T-helper 2 cell treated with Interferon-gamma antibody and Interleukin-4, amounts not matched to agents 100 ng/mL and 5 ng/mL, for 36 hours (primary cell): ENCODE data around the gene HNRNPH2. TPM values are rescaled to one million over a fixed set of nuclear protein-coding genes. Genes with fewer than 3 reads are reported as not detected.

Source experiments
- intact Hi-C: fragments of 100-400 bp; cut with micrococcal nuclease; formaldehyde crosslinking; loops from one replicate; pipeline ENCODE4 v1.15.1; 2023
- total RNA-seq: library from RNA; stranded (reverse); gene quantifications from 2 replicates; pipeline ENCODE4 v1.2.3, GENCODE V29; 2022

The HNRNPH2 gene, protein sequence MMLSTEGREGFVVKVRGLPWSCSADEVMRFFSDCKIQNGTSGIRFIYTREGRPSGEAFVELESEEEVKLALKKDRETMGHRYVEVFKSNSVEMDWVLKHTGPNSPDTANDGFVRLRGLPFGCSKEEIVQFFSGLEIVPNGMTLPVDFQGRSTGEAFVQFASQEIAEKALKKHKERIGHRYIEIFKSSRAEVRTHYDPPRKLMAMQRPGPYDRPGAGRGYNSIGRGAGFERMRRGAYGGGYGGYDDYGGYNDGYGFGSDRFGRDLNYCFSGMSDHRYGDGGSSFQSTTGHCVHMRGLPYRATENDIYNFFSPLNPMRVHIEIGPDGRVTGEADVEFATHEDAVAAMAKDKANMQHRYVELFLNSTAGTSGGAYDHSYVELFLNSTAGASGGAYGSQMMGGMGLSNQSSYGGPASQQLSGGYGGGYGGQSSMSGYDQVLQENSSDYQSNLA
- 41.5 and 42.2 TPM in 2 replicates for total RNA-seq

- intact Hi-C loops: loop anchor here (1.0 to 2.0 kb wide), 3 partner anchors 10 to 59 kb away; partner anchors contain the start of genes RPL36A and TIMM8A
These were observed at the start of gene HNRNPH2, which contains the start of gene GLA for GRCh38 chrX:101407748-101408531. Gene HNRNPH2 (plus strand): TSS chrX:101408222. CDS start chrX:101411989, 3,767 bp downstream. Gene GLA (minus strand): TSS chrX:101407925. CDS start chrX:101407903, 22 bp downstream.

GRCh38 chrX:101359966-101360365 is 48.1 kb upstream of the HNRNPH2 start:
- intact Hi-C loops: no loop called here

GRCh38 chrX:101360390-101360789 is 47.6 kb upstream of the HNRNPH2 start:
- intact Hi-C loops: no loop called here

GRCh38 chrX:101362116-101362515 is 45.9 kb upstream of the HNRNPH2 start:
- intact Hi-C loops: no loop called here

DNA sequence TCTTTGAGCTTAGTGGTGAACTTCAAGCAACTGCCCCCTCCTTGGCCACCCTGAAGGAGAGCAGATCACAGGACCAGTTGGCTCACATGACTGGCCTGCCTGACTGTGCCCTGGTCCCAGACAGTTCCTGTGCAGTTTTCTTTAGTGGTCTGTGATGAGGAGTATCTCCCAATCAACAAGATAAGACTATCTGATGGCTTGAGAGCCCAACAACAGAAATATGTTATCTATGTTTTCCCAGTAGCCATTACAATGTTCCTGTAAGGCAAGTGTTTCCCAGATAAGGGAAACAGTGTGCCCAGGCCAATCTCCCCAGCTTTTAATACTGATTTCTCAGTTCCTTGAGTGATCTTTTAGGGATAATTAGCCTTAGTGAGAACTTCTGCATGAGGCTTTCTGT is 45.3 kb upstream of the HNRNPH2 start:
- intact Hi-C loops: no loop called here

DNA sequence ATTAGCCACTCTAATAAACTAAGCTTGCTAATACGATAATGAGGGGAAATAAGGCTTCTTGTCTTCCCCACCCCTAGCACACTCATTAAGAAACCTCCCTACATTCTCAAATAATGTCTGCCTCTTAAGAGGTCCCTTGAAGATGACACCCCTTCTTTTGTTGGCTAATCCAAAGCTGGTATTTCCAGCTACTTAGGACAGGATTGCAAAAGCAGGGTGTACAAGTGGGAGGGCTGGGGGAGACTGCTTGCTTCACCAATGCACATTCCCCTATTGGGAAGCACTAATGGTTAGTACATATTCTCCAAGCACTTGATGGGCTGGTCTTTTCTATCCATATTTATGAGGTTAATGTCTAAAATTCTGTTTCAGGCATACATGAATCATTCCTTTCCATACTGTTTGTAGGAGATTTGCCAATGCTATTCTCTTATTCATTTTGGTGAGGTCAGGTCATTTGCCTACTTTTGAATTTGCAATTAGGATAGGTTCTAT is 42.7 kb upstream of the HNRNPH2 start:
- intact Hi-C loops: no loop called here

DNA sequence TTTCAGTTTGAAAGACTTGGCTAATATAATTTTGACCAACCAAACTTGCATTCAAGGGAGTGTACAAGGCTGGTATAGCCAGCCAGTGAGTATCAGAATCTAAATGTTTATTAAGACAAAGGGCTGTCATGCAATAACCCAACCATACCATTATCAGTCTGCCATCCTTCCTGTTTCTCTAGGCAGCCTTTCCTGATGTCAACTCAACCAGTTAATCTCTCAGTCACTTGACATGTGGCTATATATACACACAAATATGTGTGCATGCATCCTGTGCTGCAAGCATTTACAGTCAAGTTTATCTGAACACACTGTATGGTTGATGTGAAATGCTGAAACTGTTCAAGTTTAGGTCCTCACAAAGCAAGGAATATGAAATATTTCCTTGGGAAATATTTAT is 39.2 kb upstream of the HNRNPH2 start:
- intact Hi-C loops: no loop called here

DNA sequence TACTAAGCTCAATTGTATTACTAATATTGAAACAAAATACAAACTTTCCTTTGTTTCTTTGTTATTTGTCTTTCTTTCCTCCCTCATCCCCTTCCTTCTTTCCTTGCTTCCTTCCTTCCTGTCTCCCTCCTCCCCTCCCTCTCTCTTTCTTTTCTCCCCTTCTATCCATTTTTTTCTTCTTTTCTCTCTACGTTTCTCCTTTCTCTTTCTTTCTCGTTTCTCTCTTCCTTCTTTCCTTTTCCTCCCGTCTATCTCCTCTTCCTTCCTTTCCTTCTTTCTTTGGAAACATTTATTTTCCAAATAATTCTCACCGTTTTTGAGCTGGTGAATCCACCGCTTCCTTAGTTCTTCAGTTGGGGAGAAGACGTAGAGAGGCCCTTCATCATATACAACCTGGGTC is 38.3 kb upstream of the HNRNPH2 start:
- intact Hi-C loops: no loop called here

DNA sequence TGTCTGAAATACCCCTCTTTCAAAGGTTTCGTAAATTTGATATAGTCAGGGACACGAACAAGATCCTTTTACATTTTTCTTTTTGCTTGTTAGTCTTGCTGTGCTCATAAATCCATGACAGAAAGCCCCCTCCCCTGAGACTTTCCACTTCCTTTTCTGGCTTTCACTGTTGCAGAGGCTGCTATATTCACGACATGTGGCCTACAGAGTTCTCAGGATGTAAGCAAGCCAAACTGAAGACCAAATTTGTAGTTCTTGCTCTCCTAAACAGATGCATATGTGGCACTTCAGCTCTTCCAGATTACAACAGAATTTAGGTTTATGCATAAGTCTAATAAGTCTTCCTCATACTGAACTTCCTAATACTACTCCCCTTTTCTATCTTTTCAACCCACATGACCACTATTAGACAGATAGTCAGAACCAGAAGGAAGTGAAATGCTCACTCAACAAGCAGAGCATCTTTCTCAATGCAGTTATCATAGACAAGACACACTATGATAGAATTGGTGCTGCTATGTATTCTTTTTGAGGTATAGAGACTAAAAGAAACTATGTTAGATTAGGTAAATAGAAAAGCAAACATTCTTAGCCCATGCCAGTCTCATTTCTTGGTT is 37.0 kb upstream of the HNRNPH2 start:
- intact Hi-C loops: no loop called here

DNA sequence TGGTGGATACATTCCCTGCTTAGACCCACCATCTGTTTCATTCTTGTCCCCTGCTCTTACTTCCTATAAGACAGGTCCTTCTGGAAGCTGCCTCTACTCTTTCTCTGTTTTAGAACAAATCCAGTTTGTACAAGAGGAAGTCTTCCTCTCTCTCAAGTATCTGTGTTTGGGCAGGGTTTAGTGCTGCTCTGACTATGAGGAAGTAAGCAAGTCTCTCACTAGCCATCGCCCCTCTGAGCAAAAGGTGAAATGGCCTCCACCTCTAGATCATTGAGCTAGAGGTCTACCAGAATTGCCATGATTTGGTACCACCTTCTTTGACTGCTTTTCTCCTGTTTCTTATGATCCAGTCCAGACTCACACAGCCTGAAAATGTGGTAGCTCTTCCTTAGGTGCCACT is 30.5 kb upstream of the HNRNPH2 start:
- intact Hi-C loops: no loop called here

GRCh38 chrX:101383679-101384205 is 24.3 kb upstream of the HNRNPH2 start:
- intact Hi-C loops: no loop called here

GRCh38 chrX:101385026-101385684 is 22.9 kb upstream of the HNRNPH2 start:
- intact Hi-C loops: no loop called here

GRCh38 chrX:101385795-101386541 is 22.1 kb upstream of the HNRNPH2 start, which contains the start of gene BTK:
Gene BTK (minus strand): TSS chrX:101386191. CDS start chrX:101375284, 10,907 bp downstream.
- intact Hi-C loops: no loop called here

DNA sequence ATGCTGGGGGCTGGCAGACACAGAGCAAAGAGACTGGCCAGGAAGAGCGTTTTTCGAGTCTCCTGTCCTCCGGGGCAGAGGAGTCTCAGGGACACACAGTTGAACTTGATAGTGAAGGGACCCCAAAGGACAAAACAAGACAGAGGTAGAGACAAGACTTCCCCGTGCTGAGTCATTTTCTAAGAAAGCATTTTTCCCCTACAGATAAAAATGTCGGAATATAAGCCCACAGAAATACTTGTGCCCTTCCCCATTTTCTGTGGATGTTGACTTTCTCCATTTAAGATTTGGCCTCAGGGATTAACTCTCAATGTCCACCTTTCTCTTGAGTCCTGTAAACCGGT is 21.5 kb upstream of the HNRNPH2 start:
- intact Hi-C loops: no loop called here

- intact Hi-C loops: no loop called here
These were observed 19.4 kb upstream of the HNRNPH2 start for GRCh38 chrX:101388604-101389003.

- intact Hi-C loops: loop anchor here (1.0 to 5.0 kb wide), 5 partner anchors 17 to 569 kb away; partner anchors contain the start of genes CENPI, CSTF2, HNRNPH2 and TIMM8A
These were observed 17.1 kb upstream of the HNRNPH2 start, which contains the start of gene RPL36A for GRCh38 chrX:101390664-101391525. Gene RPL36A (plus strand): TSS chrX:101391011. CDS start chrX:101391044, 33 bp downstream.

DNA sequence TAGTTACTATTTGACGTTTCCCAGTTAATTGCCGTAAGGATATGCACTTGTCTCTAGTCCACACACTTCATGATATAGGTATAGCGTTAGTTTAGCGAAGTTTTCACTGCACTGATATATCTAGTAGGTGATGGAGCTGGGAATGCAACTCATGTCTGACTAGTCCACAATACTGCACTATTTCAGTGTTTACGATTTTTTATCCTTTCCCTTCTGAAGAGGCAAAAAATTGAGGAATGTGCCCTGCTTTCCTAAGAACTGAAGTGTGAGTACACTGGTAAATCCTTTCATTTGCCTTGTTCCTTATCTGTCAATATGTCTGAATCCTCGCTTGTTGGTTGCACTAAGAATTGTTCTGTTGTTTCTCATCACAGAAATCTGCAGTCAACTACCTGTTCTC is 16.2 kb upstream of the HNRNPH2 start:
- intact Hi-C loops: loop anchor here (1.0 to 5.0 kb wide), 4 partner anchors 16 to 570 kb away; partner anchors contain the start of genes CENPI, CSTF2, HNRNPH2 and TRMT2B

- intact Hi-C loops: loop anchor here (5.0 kb wide), 3 partner anchors 296 to 571 kb away; partner anchors contain the start of genes CENPI, CSTF2 and TRMT2B
These were observed 14.3 kb upstream of the HNRNPH2 start for GRCh38 chrX:101393530-101394305.
